Rectal smooth muscle tissue (tissue), 1 donor: ENCODE data around the gene WIZ.

Experiments used
- H3K27ac ChIP-seq: one replicate; pipeline ENCODE4 v1.7.0; 2013; ENCODE audit warnings: low read depth, low read length, inconsistent platforms
- H3K27me3 ChIP-seq: one replicate; pipeline ENCODE4 v1.7.0; 2013; ENCODE audit warnings: low read length; ENCODE audit not compliant: control insufficient read depth, insufficient read depth
- H3K36me3 ChIP-seq: one replicate; pipeline ENCODE4 v1.7.0; 2013; ENCODE audit warnings: low read length; ENCODE audit not compliant: control insufficient read depth, insufficient read depth
- H3K4me1 ChIP-seq: one replicate; pipeline ENCODE4 v1.7.0; 2013; ENCODE audit warnings: low read length; ENCODE audit not compliant: control insufficient read depth, insufficient read depth
- H3K4me3 ChIP-seq: one replicate; pipeline ENCODE4 v1.7.0; 2013; ENCODE audit warnings: low read length
- H3K9ac ChIP-seq: one replicate; pipeline ENCODE4 v1.7.0; 2013; ENCODE audit warnings: low read length

WIZ gene

GRCh38 chr19:15447057-15447456, 2.7 kb downstream of the WIZ start:
- H3K27me3 ChIP-seq = no peaks in the 10 kb centered on the region
- H3K4me1 ChIP-seq = peaks cover 4% of the 10 kb centered on the region
- H3K27ac ChIP-seq = no peak overlapping the region
- H3K9ac ChIP-seq = no peak overlapping the region
- no peaks in the 10 kb centered on the region for H3K36me3 ChIP-seq
- H3K4me3 ChIP-seq = no peak overlapping the region

GRCh38 chr19:15445807-15446376, 3.9 kb downstream of the WIZ start:
- H3K27ac ChIP-seq = no peak overlapping the region
- H3K9ac ChIP-seq = no peak overlapping the region
- no peaks in the 10 kb centered on the region for H3K27me3 ChIP-seq
- peaks cover 4% of the 10 kb centered on the region for H3K4me1 ChIP-seq
- H3K36me3 ChIP-seq = no peaks in the 10 kb centered on the region
- H3K4me3 ChIP-seq = no peak overlapping the region

- Histone ChIP-seq H3K36me3 (no peaks in the 10 kb centered on the region), H3K4me1 (peaks cover 4% of the 10 kb centered on the region), H3K27ac (no peak overlapping the region), H3K9ac (no peak overlapping the region), H3K4me3 (no peak overlapping the region), H3K27me3 (no peaks in the 10 kb centered on the region)
These were observed 4.5 kb downstream of the WIZ start for GRCh38 chr19:15445227-15445605.

GRCh38 chr19:15444505-15445226, 5.1 kb downstream of the WIZ start:
- H3K36me3 ChIP-seq = no peaks in the 10 kb centered on the region
- H3K9ac ChIP-seq = no peak overlapping the region
- no peaks in the 10 kb centered on the region for H3K27me3 ChIP-seq
- H3K4me1 ChIP-seq = peaks cover 4% of the 10 kb centered on the region
- H3K27ac ChIP-seq = no peak overlapping the region
- H3K4me3 ChIP-seq = no peak overlapping the region

GRCh38 chr19:15443838-15444237, 5.9 kb downstream of the WIZ start:
- Histone ChIP-seq H3K36me3 (peaks cover 3% of the 10 kb centered on the region), H3K27me3 (no peaks in the 10 kb centered on the region), H3K4me1 (peaks cover 1% of the 10 kb centered on the region), H3K27ac (no peak overlapping the region), H3K9ac (no peak overlapping the region), H3K4me3 (no peak overlapping the region)

- no peak overlapping the region for H3K4me3 ChIP-seq
- H3K4me1 ChIP-seq = no peaks in the 10 kb centered on the region
- H3K27me3 ChIP-seq = no peaks in the 10 kb centered on the region
- H3K36me3 ChIP-seq = peaks cover 3% of the 10 kb centered on the region
- no peak overlapping the region for H3K27ac ChIP-seq
- H3K9ac ChIP-seq = no peak overlapping the region
These were observed 6.4 kb downstream of the WIZ start for GRCh38 chr19:15443325-15443724.

- no peaks in the 10 kb centered on the region for H3K27me3 ChIP-seq
- H3K27ac ChIP-seq = no peak overlapping the region
- H3K4me3 ChIP-seq = no peak overlapping the region
- no peak overlapping the region for H3K9ac ChIP-seq
- peaks cover 4% of the 10 kb centered on the region for H3K4me1 ChIP-seq
- H3K36me3 ChIP-seq = peaks cover 3% of the 10 kb centered on the region
These were observed 7.4 kb downstream of the WIZ start for GRCh38 chr19:15442142-15442920.

- no peaks in the 10 kb centered on the region for H3K27me3 ChIP-seq
- H3K9ac ChIP-seq = no peak overlapping the region
- no peak overlapping the region for H3K27ac ChIP-seq
- H3K4me1 ChIP-seq = peaks cover 4% of the 10 kb centered on the region
- H3K36me3 ChIP-seq = peaks cover 3% of the 10 kb centered on the region
- H3K4me3 ChIP-seq = no peak overlapping the region
These were observed 8.4 kb downstream of the WIZ start for GRCh38 chr19:15441317-15441716.

GRCh38 chr19:15439821-15440641, 9.7 kb downstream of the WIZ start:
- no peak overlapping the region for H3K4me3 ChIP-seq
- peaks cover 4% of the 10 kb centered on the region for H3K4me1 ChIP-seq
- H3K36me3 ChIP-seq = peaks cover 3% of the 10 kb centered on the region
- H3K9ac ChIP-seq = no peak overlapping the region
- H3K27ac ChIP-seq = no peak overlapping the region
- no peaks in the 10 kb centered on the region for H3K27me3 ChIP-seq

GRCh38 chr19:15439078-15439799, 10.5 kb downstream of the WIZ start:
- peaks cover 4% of the 10 kb centered on the region for H3K4me1 ChIP-seq
- no peak overlapping the region for H3K9ac ChIP-seq
- no peak overlapping the region for H3K4me3 ChIP-seq
- H3K36me3 ChIP-seq = peaks cover 3% of the 10 kb centered on the region
- no peaks in the 10 kb centered on the region for H3K27me3 ChIP-seq
- H3K27ac ChIP-seq = no peak overlapping the region

GRCh38 chr19:15438577-15438976, 11.2 kb downstream of the WIZ start:
- Histone ChIP-seq H3K4me3 (no peak overlapping the region), H3K27ac (no peak overlapping the region), H3K27me3 (no peaks in the 10 kb centered on the region), H3K9ac (no peak overlapping the region), H3K4me1 (peaks cover 4% of the 10 kb centered on the region), H3K36me3 (peaks cover 3% of the 10 kb centered on the region)

GRCh38 chr19:15438124-15438496, 11.6 kb downstream of the WIZ start:
- Histone ChIP-seq H3K9ac (no peak overlapping the region), H3K4me3 (no peak overlapping the region), H3K36me3 (peaks cover 3% of the 10 kb centered on the region), H3K4me1 (peaks cover 4% of the 10 kb centered on the region), H3K27me3 (no peaks in the 10 kb centered on the region), H3K27ac (no peak overlapping the region)
